OCI-LY3 (cell line): ENCODE measurements around the gene ERC2.

Source experiments
- H2AFZ ChIP-seq: fragments of 200-600, 300-600 bp; shearing (Covaris generic); 2 replicates; pipeline ENCODE4 v1.6.0; 2014; ENCODE audit warnings: antibody characterized with exemption, low read depth, low read length
- H3K27ac ChIP-seq: fragments of 200-600, 300-600 bp; sonication (generic); 2 replicates; pipeline ENCODE4 v1.5.1; 2014; ENCODE audit warnings: mild to moderate bottlenecking, low read length, moderate library complexity, mixed read lengths
- H3K27me3 ChIP-seq: fragments of 200-600, 300-600 bp; sonication (generic); 2 replicates; pipeline ENCODE4 v1.6.1; 2014; ENCODE audit warnings: low read depth, low read length, mixed read lengths
- H3K36me3 ChIP-seq: fragments of 200-600, 300-600 bp; sonication (generic); replicated peaks from 2 replicates; pipeline ENCODE3; 2014; ENCODE audit warnings: low read depth, low read length, mixed read lengths
- H3K4me1 ChIP-seq: fragments of 300-600, 200-600 bp; sonication (generic); 2 replicates; pipeline ENCODE4 v1.6.1; 2014; ENCODE audit warnings: low read length, mixed read lengths
- H3K4me2 ChIP-seq: fragments of 200-600, 300-600 bp; sonication (generic); 2 replicates; pipeline ENCODE4 v1.6.1; 2014; ENCODE audit warnings: low read length, mixed read lengths
- H3K4me3 ChIP-seq: fragments of 300-600, 200-600 bp; sonication (generic); 2 replicates; pipeline ENCODE4 v1.5.1; 2014; ENCODE audit warnings: antibody characterized with exemption, mild to moderate bottlenecking, low read length, moderate library complexity
- H3K79me2 ChIP-seq: fragments of 300-600, 200-600 bp; shearing (Covaris generic); 2 replicates; pipeline ENCODE4 v1.6.1; 2014; ENCODE audit warnings: mild to moderate bottlenecking, low read length, mixed read lengths
- H3K9ac ChIP-seq: fragments of 300-600, 200-600 bp; shearing (Covaris generic); 2 replicates; pipeline ENCODE4 v1.6.0; 2014; ENCODE audit warnings: mild to moderate bottlenecking, low read length, moderate library complexity
- H3K9me3 ChIP-seq: fragments of 200-600, 300-600 bp; shearing (Covaris generic); 2 replicates; pipeline ENCODE4 v1.6.1; 2014; ENCODE audit warnings: low read length, mixed read lengths; ENCODE audit not compliant: insufficient read depth
- H4K20me1 ChIP-seq: fragments of 200-600, 300-600 bp; sonication (generic); 2 replicates; pipeline ENCODE4 v1.6.1; 2016; ENCODE audit warnings: low read length, mixed read lengths; ENCODE audit not compliant: insufficient read depth
- CTCF ChIP-seq: fragments of 200-600, 300-600 bp; sonication (generic); IDR thresholded peaks from 2 replicates; pipeline ENCODE4 v1.5.1; 2014; ENCODE audit warnings: antibody characterized with exemption, low read length, low read depth
- EZH2phosphoT487 ChIP-seq: fragments of 200-600 bp; shearing (Covaris generic); IDR thresholded peaks from 2 replicates; pipeline ENCODE4 v1.6.1; 2018; ENCODE audit warnings: antibody characterized with exemption, mixed run types, low read depth

The ERC2 gene

GRCh38 chr3:55615039-55615693 lies 853.1 kb downstream of the ERC2 start:
- peak overlapping the region; percentile 25 for H3K4me2 ChIP-seq
- H3K27ac ChIP-seq: no peak overlapping the region
- H3K9ac ChIP-seq: no peak overlapping the region
- TF ChIP-seq EZH2phosphoT487: no peak
- no peak for TF ChIP-seq CTCF
- no peak overlapping the region for H3K4me3 ChIP-seq
- no peaks in the 10 kb centered on the region for H3K27me3 ChIP-seq
- peaks cover 38% of the 10 kb centered on the region for H3K4me1 ChIP-seq
- H3K36me3 ChIP-seq: no peaks in the 10 kb centered on the region
- no peaks in the 10 kb centered on the region for H3K9me3 ChIP-seq
- H4K20me1 ChIP-seq: no peaks in the 10 kb centered on the region
- H3K79me2 ChIP-seq: no peaks in the 10 kb centered on the region
- peak overlapping the region; percentile 57 for H2AFZ ChIP-seq

- Histone ChIP-seq H3K9me3 (no peaks in the 10 kb centered on the region), H3K27ac (no peak overlapping the region), H2AFZ (no peak overlapping the region), H4K20me1 (no peaks in the 10 kb centered on the region), H3K27me3 (no peaks in the 10 kb centered on the region), H3K79me2 (no peaks in the 10 kb centered on the region), H3K36me3 (no peaks in the 10 kb centered on the region), H3K4me1 (peaks cover 48% of the 10 kb centered on the region), H3K9ac (no peak overlapping the region), H3K4me3 (no peak overlapping the region), H3K4me2 (no peak overlapping the region)
- TF ChIP-seq EZH2phosphoT487: no peak
- TF ChIP-seq CTCF: no peak
Observed at GRCh38 chr3:55611121-55611520, 857.1 kb downstream of the ERC2 start.

- H3K27ac ChIP-seq: no peak overlapping the region
Observed at GRCh38 chr3:55609230-55609827, 858.9 kb downstream of the ERC2 start.

More at GRCh38 chr3:55609230-55609827, 858.9 kb downstream of the ERC2 start:
- no peaks in the 10 kb centered on the region for H3K27me3 ChIP-seq
- H3K79me2 ChIP-seq: no peaks in the 10 kb centered on the region
- no peak for TF ChIP-seq EZH2phosphoT487
- peak; percentile 48 for TF ChIP-seq CTCF
- H3K4me2 ChIP-seq: no peak overlapping the region
- H3K9ac ChIP-seq: no peak overlapping the region
- H4K20me1 ChIP-seq: no peaks in the 10 kb centered on the region
- H2AFZ ChIP-seq: no peak overlapping the region
- peaks cover 48% of the 10 kb centered on the region for H3K4me1 ChIP-seq
- H3K9me3 ChIP-seq: no peaks in the 10 kb centered on the region
- no peak overlapping the region for H3K4me3 ChIP-seq
- H3K36me3 ChIP-seq: no peaks in the 10 kb centered on the region
